ENCODE data around the gene FAM9C. TPM values are rescaled to one million over a fixed set of nuclear protein-coding genes. Genes with fewer than 3 reads are reported as not detected.

The FAM9C gene
- polyA plus RNA-seq, 1 experiment: 0.04 TPM

- Histone ChIP-seq H3K27ac (ENCODE audit: low read depth, low read length) (no peak overlapping the region), H3K27me3 (ENCODE audit: control insufficient read depth, insufficient read depth, low read length) (no peaks in the 10 kb centered on the region), H3K9me3 (ENCODE audit: control insufficient read depth, insufficient read depth, low read length) (no peaks in the 10 kb centered on the region), H3K4me3 (ENCODE audit: low read depth, low read length) (no peak overlapping the region)
- POLR2A ChIA-PET: interaction anchor here (0.9 kb wide), 1 partner anchor 12 kb away, joined by 9 read pairs; no protein-coding TSS in a partner anchor
- CTCF ChIA-PET: interaction anchor here (0.7 kb wide), 1 partner anchor 412 kb away, joined by 3 read pairs; no protein-coding TSS in a partner anchor
- no peak for DNase-seq (ENCODE audit: low read depth, low spot score)
- TF ChIP-seq CTCF (IDR thresholded peaks at IDR 0.05; ENCODE audit: low read depth, low read length): no peak
Measured at GRCh38 chrX:13076176-13076961, 31.9 kb upstream of the FAM9C start.

- H3K9me3 ChIP-seq (ENCODE audit: control insufficient read depth, insufficient read depth, low read length): no peaks in the 10 kb centered on the region
- no peak overlapping the region for H3K27ac ChIP-seq (ENCODE audit: low read depth, low read length)
- POLR2A ChIA-PET: no interaction called here
- H3K4me3 ChIP-seq (ENCODE audit: low read depth, low read length): no peak overlapping the region
- no peak for DNase-seq (ENCODE audit: low read depth, low spot score)
- no peaks in the 10 kb centered on the region for H3K27me3 ChIP-seq (ENCODE audit: control insufficient read depth, insufficient read depth, low read length)
- TF ChIP-seq CTCF (IDR thresholded peaks at IDR 0.05; ENCODE audit: low read depth, low read length): no peak
- CTCF ChIA-PET: no interaction called here
Measured at GRCh38 chrX:13074297-13075262, 30.2 kb upstream of the FAM9C start.

GRCh38 chrX:13069771-13070416 is 25.5 kb upstream of the FAM9C start:
- ChIA-PET CTCF (no interaction called here), POLR2A (no interaction called here)
- TF ChIP-seq CTCF (IDR thresholded peaks at IDR 0.05; ENCODE audit: low read depth, low read length): no peak
- Histone ChIP-seq H3K27me3 (ENCODE audit: control insufficient read depth, insufficient read depth, low read length) (no peaks in the 10 kb centered on the region), H3K27ac (ENCODE audit: low read depth, low read length) (no peak overlapping the region), H3K4me3 (ENCODE audit: low read depth, low read length) (no peak overlapping the region), H3K9me3 (ENCODE audit: control insufficient read depth, insufficient read depth, low read length) (no peaks in the 10 kb centered on the region)
- DNase-seq (ENCODE audit: low read depth, low spot score): no peak

- CTCF ChIA-PET: no interaction called here
- Histone ChIP-seq H3K9me3 (ENCODE audit: control insufficient read depth, insufficient read depth, low read length) (no peaks in the 10 kb centered on the region), H3K27me3 (ENCODE audit: control insufficient read depth, insufficient read depth, low read length) (no peaks in the 10 kb centered on the region), H3K4me3 (ENCODE audit: low read depth, low read length) (no peak overlapping the region), H3K27ac (ENCODE audit: low read depth, low read length) (no peak overlapping the region)
- TF ChIP-seq CTCF (IDR thresholded peaks at IDR 0.05; ENCODE audit: low read depth, low read length): no peak
- POLR2A ChIA-PET: no interaction called here
- no peak for DNase-seq (ENCODE audit: low read depth, low spot score)
Measured at GRCh38 chrX:13068651-13069050, 24.2 kb upstream of the FAM9C start.
